Mucosa of descending colon (tissue), 3 donors: Measurements from ENCODE around the gene ABLIM2. TPM values are rescaled to one million over a fixed set of nuclear protein-coding genes. Genes with fewer than 3 reads are reported as not detected.

ENCODE experiments used
- ATAC-seq: fragments of 200-7000 bp; cut with Tn5 transposase; one replicate; pipeline ENCODE4 v1.9.1; 2020; ENCODE audit warnings: mild to moderate bottlenecking, moderate library complexity
- DNase-seq, 3 donors: peaks; one replicate each; pipeline ENCODE4 v3.0.0-alpha.2; 2020
- H3K36me3 ChIP-seq: fragments of 200-600 bp; one replicate; pipeline ENCODE4 v1.8.0; 2021; ENCODE audit warnings: low read depth, mild to moderate bottlenecking
- H3K4me1 ChIP-seq: fragments of 200-600 bp; one replicate; pipeline ENCODE4 v1.8.0; 2021; ENCODE audit warnings: low read depth, mild to moderate bottlenecking
- H3K4me3 ChIP-seq: fragments of 200-600 bp; one replicate; pipeline ENCODE4 v1.8.0; 2021; ENCODE audit warnings: mild to moderate bottlenecking
- H3K9me3 ChIP-seq: fragments of 200-600 bp; one replicate; pipeline ENCODE4 v1.8.0; 2021; ENCODE audit warnings: mild to moderate bottlenecking
- CTCF ChIP-seq: fragments of 200-600 bp; IDR thresholded peaks from one replicate; pipeline ENCODE4 v1.8.0; 2022; ENCODE audit warnings: antibody characterized with exemption, mild to moderate bottlenecking
- intact Hi-C, 2 donors: fragments of 100-400 bp; cut with DNase I in 1 of 2; cut with micrococcal nuclease in 1 of 2; formaldehyde crosslinking; loops; one replicate each; pipeline versions ENCODE4 v1.11.0 to v1.11.1; 2022; cut with DNase I, micrococcal nuclease
- total RNA-seq, 3 donors: library from RNA; stranded (reverse); fragmentation: NEBNext Ultra II Directional in 2 of 3; extraction: Animal tissue kit (Norgen Biotek cat#: 25700) in 2 of 3; gene quantifications; one replicate each; pipeline versions ENCODE4 v1.2.1 to v1.2.4, GENCODE V29; 2021 to 2023
- donor health status: DM: no; HTN: no; CAD: no; lungs with moderate emphysema.
- donor health status: DM: no; HTN: no; CAD: no.
- donor health status: DM: no; HTN: yes; CAD: no.

ABLIM2 gene
- total RNA-seq, 3 donors from 2014 or later: 15.0 to 15.8 (median 15.5) TPM

- Histone ChIP-seq H3K9me3 (no peaks in the 10 kb centered on the region), H3K4me3 (no peak overlapping the region), H3K4me1 (peaks cover 17% of the 10 kb centered on the region), H3K36me3 (no peaks in the 10 kb centered on the region)
- ATAC-seq (no peak), DNase-seq (no peak)
- no peak for TF ChIP-seq CTCF
- intact Hi-C loops: no loop called here
These were observed 40.1 kb downstream of the ABLIM2 start for GRCh38 chr4:8118531-8118930.

- ATAC-seq (no peak), DNase-seq (peak in 1 of 3 donors; percentile 28)
- no peak for TF ChIP-seq CTCF
- H3K4me1 ChIP-seq: peaks cover 19% of the 10 kb centered on the region
- no peak overlapping the region for H3K4me3 ChIP-seq
- no peaks in the 10 kb centered on the region for H3K9me3 ChIP-seq
- intact Hi-C loops: no loop called here
- no peaks in the 10 kb centered on the region for H3K36me3 ChIP-seq
These were observed 40.6 kb downstream of the ABLIM2 start for GRCh38 chr4:8118035-8118434.

- Histone ChIP-seq H3K4me3 (no peak overlapping the region), H3K9me3 (no peaks in the 10 kb centered on the region), H3K4me1 (peaks cover 25% of the 10 kb centered on the region), H3K36me3 (no peaks in the 10 kb centered on the region)
- no peak for TF ChIP-seq CTCF
- peak; percentile 83 for ATAC-seq
- intact Hi-C loops: no loop called here
- DNase-seq: peak; percentile 80 to 87 (median 83)
These were observed 41.3 kb downstream of the ABLIM2 start for GRCh38 chr4:8117278-8117682.

GRCh38 chr4:8115916-8116315 lies 42.7 kb downstream of the ABLIM2 start:
- Histone ChIP-seq H3K4me1 (peaks cover 25% of the 10 kb centered on the region), H3K4me3 (no peak overlapping the region), H3K9me3 (no peaks in the 10 kb centered on the region), H3K36me3 (no peaks in the 10 kb centered on the region)
- ATAC-seq (no peak), DNase-seq (peak in 1 of 3 donors; percentile 42)
- no peak for TF ChIP-seq CTCF
- intact Hi-C loops: no loop called here

- peaks cover 25% of the 10 kb centered on the region for H3K4me1 ChIP-seq
- ATAC-seq: no peak
- intact Hi-C loops: no loop called here
- DNase-seq: peak in 1 of 3 donors; percentile 33
- H3K4me3 ChIP-seq: no peak overlapping the region
- TF ChIP-seq CTCF: no peak
- no peaks in the 10 kb centered on the region for H3K36me3 ChIP-seq
- H3K9me3 ChIP-seq: no peaks in the 10 kb centered on the region
These were observed 43.5 kb downstream of the ABLIM2 start for GRCh38 chr4:8115203-8115520.
